ENCODE measurements around the gene C20orf173.
"Not testable (repeated sequence)": the region's sequence is repeated elsewhere in the genome, so short reads cannot be mapped to it uniquely, and the experiment has no call there.

Gene C20orf173

DNA sequence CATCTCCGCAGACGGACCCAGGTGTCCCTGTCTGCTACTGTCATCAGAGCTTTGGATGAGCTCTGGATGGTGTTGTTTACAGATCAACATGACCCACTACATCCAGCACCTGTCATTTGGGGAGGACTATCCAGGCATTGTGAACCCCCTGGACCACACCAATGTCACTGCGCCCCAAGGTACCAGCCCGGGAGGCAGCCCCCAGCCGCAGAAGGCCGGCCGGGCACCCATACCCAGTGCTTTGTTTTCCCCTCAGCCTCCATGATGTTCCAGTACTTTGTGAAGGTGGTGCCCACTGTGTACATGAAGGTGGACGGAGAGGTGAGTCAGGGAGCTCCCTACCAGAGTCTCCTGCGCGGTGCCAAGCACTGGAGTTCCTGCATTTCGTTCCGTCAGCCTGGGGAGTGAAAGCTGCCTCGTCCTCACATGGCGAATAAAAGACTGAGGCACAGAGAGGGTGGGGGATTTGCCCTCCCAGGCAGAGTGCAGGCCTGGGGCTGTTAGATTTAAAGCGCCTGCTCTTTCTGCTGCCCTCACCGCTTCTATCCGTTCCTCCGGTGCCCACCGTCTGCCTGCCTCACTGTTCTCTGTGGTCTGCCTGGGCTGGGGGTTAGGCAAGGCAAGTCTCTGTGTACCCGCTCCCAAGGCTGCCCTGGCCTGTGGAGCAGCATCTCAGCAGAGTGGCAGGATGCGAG lies 26.6 kb upstream of the C20orf173 start:
- peaks cover 69% of the 10 kb centered on the region for H3K36me3 ChIP-seq (ENCODE audit: insufficient read depth, low read length)
- DNase-seq (no peak), ATAC-seq (ENCODE audit: insufficient read depth, low read depth) (no peak)
- no peak overlapping the region for H3K27ac ChIP-seq (ENCODE audit: low read length)
- H3K9me3 ChIP-seq (ENCODE audit: insufficient read depth, low read length, severe bottlenecking) = no peaks in the 10 kb centered on the region
- H3K4me2 ChIP-seq (ENCODE audit: insufficient read depth, low read length) = no peak overlapping the region
- no peaks in the 10 kb centered on the region for H3K79me2 ChIP-seq (ENCODE audit: insufficient read depth, low read length)
- no peaks in the 10 kb centered on the region for H3K27me3 ChIP-seq (ENCODE audit: insufficient read depth, low read length, poor library complexity)
- H3K9ac ChIP-seq (ENCODE audit: low read depth, low read length) = no peak overlapping the region
- no peak overlapping the region for H2AFZ ChIP-seq (ENCODE audit: low read depth, low read length)
- no peak overlapping the region for H3K4me3 ChIP-seq (ENCODE audit: low read depth in 1 of 2, low read length in 2 of 2)
- no peak for TF ChIP-seq EZH2 (IDR thresholded peaks at IDR 0.05; ENCODE audit: borderline replicate concordance, low read depth, low read length, severe bottlenecking)
- TF ChIP-seq, protein P1, sequence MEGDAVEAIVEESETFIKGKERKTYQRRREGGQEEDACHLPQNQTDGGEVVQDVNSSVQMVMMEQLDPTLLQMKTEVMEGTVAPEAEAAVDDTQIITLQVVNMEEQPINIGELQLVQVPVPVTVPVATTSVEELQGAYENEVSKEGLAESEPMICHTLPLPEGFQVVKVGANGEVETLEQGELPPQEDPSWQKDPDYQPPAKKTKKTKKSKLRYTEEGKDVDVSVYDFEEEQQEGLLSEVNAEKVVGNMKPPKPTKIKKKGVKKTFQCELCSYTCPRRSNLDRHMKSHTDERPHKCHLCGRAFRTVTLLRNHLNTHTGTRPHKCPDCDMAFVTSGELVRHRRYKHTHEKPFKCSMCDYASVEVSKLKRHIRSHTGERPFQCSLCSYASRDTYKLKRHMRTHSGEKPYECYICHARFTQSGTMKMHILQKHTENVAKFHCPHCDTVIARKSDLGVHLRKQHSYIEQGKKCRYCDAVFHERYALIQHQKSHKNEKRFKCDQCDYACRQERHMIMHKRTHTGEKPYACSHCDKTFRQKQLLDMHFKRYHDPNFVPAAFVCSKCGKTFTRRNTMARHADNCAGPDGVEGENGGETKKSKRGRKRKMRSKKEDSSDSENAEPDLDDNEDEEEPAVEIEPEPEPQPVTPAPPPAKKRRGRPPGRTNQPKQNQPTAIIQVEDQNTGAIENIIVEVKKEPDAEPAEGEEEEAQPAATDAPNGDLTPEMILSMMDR (IDR thresholded peaks at IDR 0.05; ENCODE audit: borderline replicate concordance, extremely low read depth, low read length, poor library complexity, severe bottlenecking) = no peak
- 0 out of 2 replicates have a peak, but pooled peaks cover 4% of the 10 kb centered on the region for H4K20me1 ChIP-seq (ENCODE audit: insufficient read depth, low read length)
- H3K4me1 ChIP-seq (ENCODE audit: insufficient read depth, low read length) = no peaks in the 10 kb centered on the region

DNA sequence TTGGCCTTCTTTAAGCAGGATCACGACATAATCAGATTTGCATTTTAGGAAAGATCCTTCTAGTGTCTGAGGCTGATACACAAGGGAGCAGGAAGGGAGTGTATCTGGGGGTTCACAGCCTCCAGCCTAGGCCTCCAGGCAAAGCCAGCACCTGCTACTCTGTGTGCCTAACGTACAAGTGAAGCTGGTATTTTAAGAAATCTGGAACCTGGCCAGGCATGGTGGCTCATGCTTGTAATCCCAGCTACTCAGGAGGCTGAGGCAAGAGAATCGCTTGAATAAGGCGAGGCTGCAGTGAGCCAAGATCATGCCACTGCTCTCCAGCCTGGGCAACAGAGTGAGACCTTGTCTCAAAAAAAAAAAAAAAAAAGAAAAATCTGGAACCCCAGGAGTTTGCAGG lies 26.0 kb upstream of the C20orf173 start:
- not testable (repeated sequence) for ATAC-seq (ENCODE audit: insufficient read depth, low read depth)
- peaks cover 74% of the 10 kb centered on the region for H3K36me3 ChIP-seq (ENCODE audit: insufficient read depth, low read length)

DNA sequence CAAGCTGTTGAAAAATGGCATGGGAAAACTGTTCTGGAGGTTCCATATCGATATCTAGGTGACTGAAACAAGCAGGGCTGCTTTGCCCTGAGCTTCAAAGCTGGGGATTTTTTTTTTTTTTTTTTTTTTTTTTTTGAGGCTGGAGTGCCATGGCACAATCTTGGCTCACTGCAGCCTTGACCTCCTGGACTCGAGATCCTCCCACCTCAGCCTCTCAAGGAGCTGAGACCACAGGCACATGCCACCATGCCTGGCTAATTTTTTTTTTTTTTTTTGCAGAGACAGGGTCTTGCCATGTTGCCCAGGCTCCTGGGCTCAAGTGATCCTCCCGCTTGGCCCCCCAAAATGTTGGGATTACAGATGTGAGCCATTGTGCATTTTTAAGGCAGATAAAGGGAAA lies 23.5 kb upstream of the C20orf173 start:
- H3K36me3 ChIP-seq (ENCODE audit: insufficient read depth, low read length) = peaks cover 92% of the 10 kb centered on the region

More for the DNA sequence above, 26.0 kb upstream of the C20orf173 start:
- H3K4me1 ChIP-seq (ENCODE audit: insufficient read depth, low read length); H3K4me2 ChIP-seq (ENCODE audit: insufficient read depth, low read length); H3K79me2 ChIP-seq (ENCODE audit: insufficient read depth, low read length); H3K9me3 ChIP-seq (ENCODE audit: insufficient read depth, low read length, severe bottlenecking); H2AFZ ChIP-seq (ENCODE audit: low read depth, low read length); H3K9ac ChIP-seq (ENCODE audit: low read depth, low read length); H3K4me3 ChIP-seq (ENCODE audit: low read depth in 1 of 2, low read length in 2 of 2); H4K20me1 ChIP-seq (ENCODE audit: insufficient read depth, low read length); H3K27me3 ChIP-seq (ENCODE audit: insufficient read depth, low read length, poor library complexity); H3K27ac ChIP-seq (ENCODE audit: low read length); DNase-seq: not testable (repeated sequence)

DNA sequence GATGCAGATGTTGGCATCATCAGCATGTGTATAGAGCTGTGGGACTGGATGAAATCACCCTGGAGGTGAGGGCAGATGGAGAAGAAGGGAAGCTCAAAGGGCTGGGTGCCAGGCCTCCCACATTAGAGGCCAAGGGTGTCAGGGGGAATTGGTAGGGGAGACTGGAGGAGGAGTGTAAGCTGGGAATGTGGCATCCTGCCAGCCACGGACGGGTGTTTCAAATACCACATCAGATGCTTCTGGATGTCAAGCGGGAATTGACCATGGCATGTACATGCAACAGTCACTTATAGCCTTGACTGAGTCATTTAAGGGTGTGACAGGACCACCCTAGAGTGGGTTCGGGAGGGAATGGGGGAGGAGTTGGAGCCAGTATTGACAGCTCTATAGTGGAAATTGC lies 22.1 kb upstream of the C20orf173 start:
- Histone ChIP-seq H3K4me1 (ENCODE audit: insufficient read depth, low read length) (no peaks in the 10 kb centered on the region), H3K9ac (ENCODE audit: low read depth, low read length) (no peak overlapping the region), H2AFZ (ENCODE audit: low read depth, low read length) (no peak overlapping the region), H3K4me2 (ENCODE audit: insufficient read depth, low read length) (no peak overlapping the region), H3K9me3 (ENCODE audit: insufficient read depth, low read length, severe bottlenecking) (no peaks in the 10 kb centered on the region), H3K27me3 (ENCODE audit: insufficient read depth, low read length, poor library complexity) (no peaks in the 10 kb centered on the region), H3K79me2 (ENCODE audit: insufficient read depth, low read length) (no peaks in the 10 kb centered on the region), H3K4me3 (ENCODE audit: low read depth in 1 of 2, low read length in 2 of 2) (no peak overlapping the region), H3K36me3 (ENCODE audit: insufficient read depth, low read length) (peaks cover 90% of the 10 kb centered on the region), H3K27ac (ENCODE audit: low read length) (no peak overlapping the region), H4K20me1 (ENCODE audit: insufficient read depth, low read length) (0 out of 2 replicates have a peak, but pooled peaks cover 4% of the 10 kb centered on the region)
- TF ChIP-seq, protein P1 (IDR thresholded peaks at IDR 0.05; ENCODE audit: borderline replicate concordance, extremely low read depth, low read length, poor library complexity, severe bottlenecking) = no peak
- no peak for TF ChIP-seq EZH2 (IDR thresholded peaks at IDR 0.05; ENCODE audit: borderline replicate concordance, low read depth, low read length, severe bottlenecking)
- DNase-seq (no peak), ATAC-seq (ENCODE audit: insufficient read depth, low read depth) (no peak)

More for the DNA sequence above, 23.5 kb upstream of the C20orf173 start:
- H3K9me3 ChIP-seq (ENCODE audit: insufficient read depth, low read length, severe bottlenecking) = no peaks in the 10 kb centered on the region
- TF ChIP-seq, protein P1 (IDR thresholded peaks at IDR 0.05; ENCODE audit: borderline replicate concordance, extremely low read depth, low read length, poor library complexity, severe bottlenecking) = no peak
- TF ChIP-seq EZH2 (IDR thresholded peaks at IDR 0.05; ENCODE audit: borderline replicate concordance, low read depth, low read length, severe bottlenecking) = no peak
- 0 out of 2 replicates have a peak, but pooled peaks cover 4% of the 10 kb centered on the region for H4K20me1 ChIP-seq (ENCODE audit: insufficient read depth, low read length)
- no peaks in the 10 kb centered on the region for H3K79me2 ChIP-seq (ENCODE audit: insufficient read depth, low read length)
- ATAC-seq (ENCODE audit: insufficient read depth, low read depth) = no peak
- H3K4me2 ChIP-seq (ENCODE audit: insufficient read depth, low read length) = no peak overlapping the region
- H3K27ac ChIP-seq (ENCODE audit: low read length) = no peak overlapping the region
- no peaks in the 10 kb centered on the region for H3K4me1 ChIP-seq (ENCODE audit: insufficient read depth, low read length)
- no peak for DNase-seq
- H3K9ac ChIP-seq (ENCODE audit: low read depth, low read length) = no peak overlapping the region
- H2AFZ ChIP-seq (ENCODE audit: low read depth, low read length) = no peak overlapping the region
- no peaks in the 10 kb centered on the region for H3K27me3 ChIP-seq (ENCODE audit: insufficient read depth, low read length, poor library complexity)
- H3K4me3 ChIP-seq (ENCODE audit: low read depth in 1 of 2, low read length in 2 of 2) = no peak overlapping the region
